C4-2B (cell line): ENCODE data around the gene PPP1R1A.

Experiments
- ZFX ChIP-seq: fragments of 450-650 bp; IDR thresholded peaks from 2 replicates; pipeline ENCODE4 v1.6.1; 2017
- TF ChIP-seq, protein P1 (sequence below): fragments of 450-650 bp; conservative IDR thresholded peaks from 2 replicates; pipeline ENCODE4 v1.5.1; 2017; ENCODE audit warnings: mild to moderate bottlenecking

DNA sequence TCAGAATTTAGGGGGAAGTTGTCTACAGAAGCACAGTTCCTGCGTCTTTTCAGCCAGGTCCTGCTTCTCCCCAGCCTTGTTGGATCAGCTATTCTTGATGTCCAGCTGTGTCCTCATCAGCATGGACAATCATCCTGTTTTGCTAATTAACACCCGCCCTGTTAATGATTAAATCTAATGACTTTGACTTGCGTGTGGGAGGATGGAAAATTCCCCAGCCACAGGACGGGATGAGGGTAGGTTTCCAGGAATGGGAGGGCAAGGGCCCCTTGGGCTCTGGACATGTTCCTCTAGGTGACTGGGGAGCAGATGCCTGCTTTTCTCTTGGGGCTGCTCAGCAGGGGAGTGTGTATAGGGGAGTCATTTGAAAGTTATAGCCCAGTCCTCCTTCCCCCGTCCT is 5.3 kb upstream of the PPP1R1A start:
- TF ChIP-seq, protein P1, sequence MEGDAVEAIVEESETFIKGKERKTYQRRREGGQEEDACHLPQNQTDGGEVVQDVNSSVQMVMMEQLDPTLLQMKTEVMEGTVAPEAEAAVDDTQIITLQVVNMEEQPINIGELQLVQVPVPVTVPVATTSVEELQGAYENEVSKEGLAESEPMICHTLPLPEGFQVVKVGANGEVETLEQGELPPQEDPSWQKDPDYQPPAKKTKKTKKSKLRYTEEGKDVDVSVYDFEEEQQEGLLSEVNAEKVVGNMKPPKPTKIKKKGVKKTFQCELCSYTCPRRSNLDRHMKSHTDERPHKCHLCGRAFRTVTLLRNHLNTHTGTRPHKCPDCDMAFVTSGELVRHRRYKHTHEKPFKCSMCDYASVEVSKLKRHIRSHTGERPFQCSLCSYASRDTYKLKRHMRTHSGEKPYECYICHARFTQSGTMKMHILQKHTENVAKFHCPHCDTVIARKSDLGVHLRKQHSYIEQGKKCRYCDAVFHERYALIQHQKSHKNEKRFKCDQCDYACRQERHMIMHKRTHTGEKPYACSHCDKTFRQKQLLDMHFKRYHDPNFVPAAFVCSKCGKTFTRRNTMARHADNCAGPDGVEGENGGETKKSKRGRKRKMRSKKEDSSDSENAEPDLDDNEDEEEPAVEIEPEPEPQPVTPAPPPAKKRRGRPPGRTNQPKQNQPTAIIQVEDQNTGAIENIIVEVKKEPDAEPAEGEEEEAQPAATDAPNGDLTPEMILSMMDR = no peak
- no peak for TF ChIP-seq ZFX
